GM23338 (cell line): ENCODE data around the gene SPATS1.

Experiments used
- CREB1 ChIP-seq: fragments of 250-450 bp; sonication (Bioruptor Pico); IDR thresholded peaks from 2 replicates; pipeline ENCODE4 v1.5.0; 2020; ENCODE audit warnings: low read depth, mild to moderate bottlenecking, moderate library complexity
- CTCF ChIP-seq, 2 experiments: fragments of 200-600 bp in 1 of 2; sonication (generic) in 1 of 2; conservative IDR thresholded peaks; 2 replicates each; pipeline versions ENCODE4 v1.5.1 to v1.6.1; 2016 to 2017; ENCODE audit warnings: antibody characterized with exemption in 2 of 2, low read depth in 2 of 2, mild to moderate bottlenecking in 2 of 2, moderate library complexity in 1 of 2
- ETS1 ChIP-seq: IDR thresholded peaks from 2 replicates; pipeline ENCODE4 v1.6.1; 2016; ENCODE audit warnings: antibody characterized with exemption
- EZH2 ChIP-seq: fragments of 200-600 bp; sonication (generic); IDR thresholded peaks from one replicate; pipeline ENCODE4 v1.8.0; 2017; ENCODE audit warnings: antibody characterized with exemption, mild to moderate bottlenecking, low read depth; ENCODE audit not compliant: unreplicated experiment
- EZH2phosphoT487 ChIP-seq: fragments of 200-600 bp; sonication (generic); IDR thresholded peaks from one replicate; pipeline ENCODE4 v1.8.1; 2018; ENCODE audit warnings: antibody characterized with exemption; ENCODE audit not compliant: unreplicated experiment
- JUNB ChIP-seq: IDR thresholded peaks from one replicate; pipeline ENCODE4 v1.6.1; 2016; ENCODE audit warnings: antibody characterized with exemption; ENCODE audit not compliant: unreplicated experiment
- NANOG ChIP-seq: IDR thresholded peaks from 2 replicates; pipeline ENCODE4 v1.6.1; 2016; ENCODE audit warnings: antibody characterized with exemption, borderline replicate concordance
- POLR2AphosphoS5 ChIP-seq: IDR thresholded peaks from 2 replicates; pipeline ENCODE4 v1.6.1; 2016; ENCODE audit warnings: antibody characterized with exemption, low read depth
- REST ChIP-seq: IDR thresholded peaks from one replicate; pipeline ENCODE4 v1.6.1; 2018; ENCODE audit warnings: antibody characterized with exemption; ENCODE audit not compliant: unreplicated experiment
- STAT1 ChIP-seq: IDR thresholded peaks from one replicate; pipeline ENCODE4 v1.6.1; 2016; ENCODE audit warnings: antibody characterized with exemption; ENCODE audit not compliant: unreplicated experiment
- ZNF331 ChIP-seq: fragments of 250-450 bp; sonication (Bioruptor Pico); IDR thresholded peaks from 2 replicates; pipeline ENCODE4 v1.5.0; 2020; ENCODE audit warnings: low read depth, mild to moderate bottlenecking, moderate library complexity

- TF ChIP-seq CTCF (conservative IDR thresholded peaks at IDR 0.05; ENCODE audit: low read depth in 2 of 2) (no peak), POLR2AphosphoS5 (no peak), REST (no peak), NANOG (no peak), ETS1 (no peak), EZH2phosphoT487 (no peak), EZH2 (no peak), JUNB (no peak), STAT1 (no peak), ZNF331 (CRISPR knock-in tag) (no peak), CREB1 (no peak)
Measured at GRCh38 chr6:44366781-44367180, 24.3 kb downstream of the SPATS1 start.
